A549 (cell line): ENCODE results near the gene EMC6. TPM values are rescaled to one million over a fixed set of nuclear protein-coding genes. Genes with fewer than 3 reads are reported as not detected.

ENCODE experiments used
- ATAC-seq, 2 experiments: fragments of 200-7000 bp in 1 of 2; fragments of >200 bp in 1 of 2; cut with Nextera tagmentation in 1 of 2; cut with Tn5 transposase in 1 of 2; 3 replicates each; pipeline versions ENCODE4 v1.8.0 to v1.9.1; 2018 to 2020; ENCODE audit warnings: mild to moderate bottlenecking in 1 of 2, moderate library complexity in 1 of 2
- CTCF ChIA-PET: fragments of 300-600 bp; sonication (Branson Sonifier 250); formaldehyde crosslinking; extraction: SDS; loops from one replicate; lab custom pipeline; 2021; ENCODE audit warnings: antibody characterized with exemption, inconsistent platforms; lab: Yijun Ruan, JAX
- POLR2A ChIA-PET: fragments of 350-600 bp; formaldehyde crosslinking; extraction: SDS; loops from one replicate; lab custom pipeline; 2021; ENCODE audit warnings: antibody characterized with exemption, inconsistent platforms; lab: Yijun Ruan, JAX
- DNase-seq, 2 experiments: peaks; one replicate each; pipeline versions ENCODE4 v3.0.0 to v3.0.0-alpha.2; 2011 to 2016; ENCODE audit warnings: low read depth in 1 of 2, low spot score in 1 of 2
- FAIRE-seq: peaks from 2 replicates; lab custom pipeline; 2011; peaks lifted over from hg19 to GRCh38; lab: Jason Lieb, UNC
- H3K27ac ChIP-seq, 2 experiments: fragments of >200 bp; sonication (Bioruptor Twin); formaldehyde crosslinking; 3 replicates each; pipeline ENCODE4 v1.5.1; 2016 to 2017
- H3K4me1 ChIP-seq: fragments of >200 bp; sonication (Bioruptor Twin); formaldehyde crosslinking; 3 replicates; pipeline ENCODE4 v1.6.1; 2016
- H3K4me2 ChIP-seq: fragments of >200 bp; sonication (Bioruptor Twin); formaldehyde crosslinking; 3 replicates; pipeline ENCODE4 v1.6.1; 2016
- H3K4me3 ChIP-seq: fragments of >200 bp; sonication (Bioruptor Twin); formaldehyde crosslinking; 3 replicates; pipeline ENCODE4 v1.5.1; 2016
- H3K9me3 ChIP-seq: fragments of >200 bp; sonication (Bioruptor Twin); formaldehyde crosslinking; 3 replicates; pipeline ENCODE4 v1.6.1; 2016
- BHLHE40 ChIP-seq: IDR thresholded peaks from 2 replicates; pipeline ENCODE4 v1.6.1; 2012; ENCODE audit warnings: low read depth, low read length, inconsistent platforms
- CBX2 ChIP-seq: fragments of 200-600 bp; sonication (generic); IDR thresholded peaks from 2 replicates; pipeline ENCODE4 v1.6.1; 2016; ENCODE audit warnings: low read depth, mild to moderate bottlenecking, borderline replicate concordance
- CEBPB ChIP-seq, 2 experiments: fragments of >200 bp in 1 of 2; sonication (Bioruptor Twin) in 1 of 2; formaldehyde crosslinking in 1 of 2; IDR thresholded peaks; 2 replicates each; pipeline ENCODE4 v1.6.1; 2012 to 2016
- EHF ChIP-seq: fragments of 250-450 bp; sonication (Bioruptor Pico); IDR thresholded peaks from 2 replicates; pipeline ENCODE4 v1.5.0; 2020; ENCODE audit warnings: mild to moderate bottlenecking
- EHMT2 ChIP-seq: fragments of 200-600 bp; sonication (generic); IDR thresholded peaks from 2 replicates; pipeline ENCODE4 v1.6.1; 2016; ENCODE audit warnings: antibody characterized with exemption, low read depth, mild to moderate bottlenecking, moderate library complexity
- EP300 ChIP-seq, 2 experiments: fragments of >200 bp; sonication (Bioruptor Twin); formaldehyde crosslinking; IDR thresholded peaks; 2 replicates in 1 of 2; 3 replicates in 1 of 2; pipeline ENCODE4 v1.6.1; 2016 to 2017
- GATA3 ChIP-seq: IDR thresholded peaks from 2 replicates; pipeline ENCODE4 v1.6.1; 2012; ENCODE audit warnings: borderline replicate concordance
- HOXA7 ChIP-seq: fragments of 250-450 bp; sonication (Bioruptor Pico); IDR thresholded peaks from 2 replicates; pipeline ENCODE4 v1.5.0; 2020; ENCODE audit warnings: mild to moderate bottlenecking, moderate library complexity
- HOXB5 ChIP-seq: fragments of 250-450 bp; sonication (Bioruptor Pico); IDR thresholded peaks from 2 replicates; pipeline ENCODE4 v1.5.0; 2020; ENCODE audit warnings: mild to moderate bottlenecking, moderate library complexity
- KDM1A ChIP-seq: fragments of 200-600 bp; sonication (generic); IDR thresholded peaks from 2 replicates; pipeline ENCODE4 v1.6.1; 2016; ENCODE audit warnings: low read depth, mild to moderate bottlenecking
- MYC ChIP-seq: IDR thresholded peaks from 2 replicates; pipeline ENCODE4 v1.6.1; 2012; ENCODE audit warnings: mild to moderate bottlenecking, inconsistent platforms, low read length, improper control_type of control experiment, borderline replicate concordance
- PHF8 ChIP-seq: fragments of 200-600 bp; sonication (generic); IDR thresholded peaks from 2 replicates; pipeline ENCODE4 v1.6.1; 2016; ENCODE audit warnings: low read depth, mild to moderate bottlenecking, antibody characterized with exemption, moderate library complexity, borderline replicate concordance
- POLR2A ChIP-seq: IDR thresholded peaks from 2 replicates; pipeline ENCODE4 v1.6.1; 2012; ENCODE audit warnings: mild to moderate bottlenecking, low read length
- POLR2AphosphoS2 ChIP-seq: conservative IDR thresholded peaks from 2 replicates; pipeline ENCODE4 v1.6.1; 2012; ENCODE audit warnings: low read length, improper control_type of control experiment, inconsistent platforms
- SREBF2 ChIP-seq: fragments of 450-650 bp; IDR thresholded peaks from 2 replicates; pipeline ENCODE4 v1.6.1; 2014; ENCODE audit warnings: mild to moderate bottlenecking, moderate library complexity
- TFCP2L1 ChIP-seq: fragments of 250-450 bp; sonication (Bioruptor Pico); IDR thresholded peaks from 2 replicates; pipeline ENCODE4 v1.5.0; 2021; ENCODE audit warnings: mild to moderate bottlenecking
- TP53 ChIP-seq: fragments of 250-450 bp; sonication (Bioruptor Pico); IDR thresholded peaks from 2 replicates; pipeline ENCODE4 v1.5.0; 2021; ENCODE audit warnings: mild to moderate bottlenecking, moderate library complexity
- WGBS: methylation state at CpG from one replicate; pipeline ENCODE4 v1.1.6; 2017; ENCODE audit errors: missing lambda C conversion rate; 5-methylcytosine and 5-hydroxymethylcytosine counted together
- polyA plus RNA-seq, 4 experiments: library from polyadenylated mRNA; depleted of rRNA in 3 of 4; stranded (reverse); fragments of >200 nt; fragmentation: RNase III in 1 of 4; extraction: RNeasy Plus Mini Kit Qiagen cat#74134 plus additional on column Dnase treatment in 1 of 4; gene quantifications; 2 replicates in 3 of 4; 3 replicates in 1 of 4; pipeline ENCODE4 v1.2.3, GENCODE V29; 2011 to 2017
- TF ChIP-seq, protein P1 (sequence below): IDR thresholded peaks from 2 replicates; pipeline ENCODE4 v1.6.1; 2012
- TF ChIP-seq, protein P2 (sequence below): IDR thresholded peaks from 2 replicates; pipeline ENCODE4 v1.6.1; 2012; ENCODE audit warnings: low read depth, borderline replicate concordance
- TF ChIP-seq, protein P3 (sequence below): fragments of 250-450 bp; sonication (Bioruptor Pico); IDR thresholded peaks from 2 replicates; pipeline ENCODE4 v1.5.0; 2021; ENCODE audit warnings: mild to moderate bottlenecking, moderate library complexity, borderline replicate concordance
- TF ChIP-seq, protein P4 (sequence below): fragments of 450-650 bp; IDR thresholded peaks from 2 replicates; pipeline ENCODE4 v1.6.1; 2014; ENCODE audit warnings: antibody characterized with exemption
- TF ChIP-seq, protein P5 (sequence below): fragments of >200 bp; sonication (Bioruptor Twin); formaldehyde crosslinking; IDR thresholded peaks from 3 replicates; pipeline ENCODE4 v1.5.1; 2016
- TF ChIP-seq, protein P6 (sequence below): fragments of 200-600 bp; sonication (generic); IDR thresholded peaks from 2 replicates; pipeline ENCODE4 v1.6.1; 2016; ENCODE audit warnings: antibody characterized with exemption, mild to moderate bottlenecking, moderate library complexity
- TF ChIP-seq, protein P7 (sequence below): fragments of 150-350 bp; IDR thresholded peaks from 2 replicates; pipeline ENCODE4 v1.6.1; 2014; ENCODE audit warnings: low read depth, mild to moderate bottlenecking, low read length

Gene EMC6
- polyA plus RNA-seq, 2 of the 4 experiments (the other 2 are of a cell fraction): 68.3 to 122 TPM

DNA sequence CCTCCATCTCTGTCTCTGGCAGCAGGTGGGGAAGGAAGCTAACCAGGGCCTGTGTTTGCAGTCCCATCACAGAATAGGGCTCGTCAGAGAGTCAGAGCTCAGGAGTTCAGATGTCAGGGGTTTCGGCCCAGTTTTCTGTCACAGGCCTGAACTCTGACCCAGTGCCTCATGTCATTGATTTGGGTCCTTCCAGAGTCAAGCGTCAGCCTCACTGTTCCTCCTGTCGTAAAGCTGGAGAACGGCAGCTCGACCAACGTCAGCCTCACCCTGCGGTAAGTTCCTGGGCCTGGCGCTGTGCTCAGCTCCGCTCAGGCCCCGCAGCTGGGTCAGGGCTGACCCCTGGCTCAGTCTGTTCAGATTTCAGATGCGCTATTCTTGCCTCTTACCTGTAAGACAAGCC, 21.4 kb upstream of the EMC6 start:
- POLR2A ChIA-PET: interaction anchor here (1.5 to 2.5 kb wide), 2 partner anchors 11 to 598 kb away, joined by 7 to 16 read pairs; partner anchors contain the start of genes CTNS and SHPK
- Histone ChIP-seq H3K27ac (no peak overlapping the region), H3K9me3 (no peaks in the 10 kb centered on the region), H3K4me3 (no peak overlapping the region), H3K4me2 (no peak overlapping the region), H3K4me1 (no peaks in the 10 kb centered on the region)
- DNase-seq (no peak), ATAC-seq (peak; percentile 11 to 16; a peak in 3 of 6 replicates), FAIRE-seq (no peak)
- CTCF ChIA-PET: interaction anchor here (0.6 to 10.3 kb wide), 39 partner anchors 8 to 1415 kb away, joined by 3 to 100 read pairs (median 4); partner anchors contain the start of genes CTNS and SHPK
- TF ChIP-seq TP53 (CRISPR knock-in tag): no peak
- TF ChIP-seq, protein P1, sequence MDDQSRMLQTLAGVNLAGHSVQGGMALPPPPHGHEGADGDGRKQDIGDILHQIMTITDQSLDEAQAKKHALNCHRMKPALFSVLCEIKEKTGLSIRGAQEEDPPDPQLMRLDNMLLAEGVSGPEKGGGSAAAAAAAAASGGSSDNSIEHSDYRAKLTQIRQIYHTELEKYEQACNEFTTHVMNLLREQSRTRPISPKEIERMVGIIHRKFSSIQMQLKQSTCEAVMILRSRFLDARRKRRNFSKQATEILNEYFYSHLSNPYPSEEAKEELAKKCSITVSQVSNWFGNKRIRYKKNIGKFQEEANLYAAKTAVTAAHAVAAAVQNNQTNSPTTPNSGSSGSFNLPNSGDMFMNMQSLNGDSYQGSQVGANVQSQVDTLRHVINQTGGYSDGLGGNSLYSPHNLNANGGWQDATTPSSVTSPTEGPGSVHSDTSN: no peak
- TF ChIP-seq, protein P2, sequence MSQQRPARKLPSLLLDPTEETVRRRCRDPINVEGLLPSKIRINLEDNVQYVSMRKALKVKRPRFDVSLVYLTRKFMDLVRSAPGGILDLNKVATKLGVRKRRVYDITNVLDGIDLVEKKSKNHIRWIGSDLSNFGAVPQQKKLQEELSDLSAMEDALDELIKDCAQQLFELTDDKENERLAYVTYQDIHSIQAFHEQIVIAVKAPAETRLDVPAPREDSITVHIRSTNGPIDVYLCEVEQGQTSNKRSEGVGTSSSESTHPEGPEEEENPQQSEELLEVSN: no peak
- no peak for TF ChIP-seq SREBF2
- WGBS: 74% methylated on average over 12 of the region's 12 CpGs

DNA sequence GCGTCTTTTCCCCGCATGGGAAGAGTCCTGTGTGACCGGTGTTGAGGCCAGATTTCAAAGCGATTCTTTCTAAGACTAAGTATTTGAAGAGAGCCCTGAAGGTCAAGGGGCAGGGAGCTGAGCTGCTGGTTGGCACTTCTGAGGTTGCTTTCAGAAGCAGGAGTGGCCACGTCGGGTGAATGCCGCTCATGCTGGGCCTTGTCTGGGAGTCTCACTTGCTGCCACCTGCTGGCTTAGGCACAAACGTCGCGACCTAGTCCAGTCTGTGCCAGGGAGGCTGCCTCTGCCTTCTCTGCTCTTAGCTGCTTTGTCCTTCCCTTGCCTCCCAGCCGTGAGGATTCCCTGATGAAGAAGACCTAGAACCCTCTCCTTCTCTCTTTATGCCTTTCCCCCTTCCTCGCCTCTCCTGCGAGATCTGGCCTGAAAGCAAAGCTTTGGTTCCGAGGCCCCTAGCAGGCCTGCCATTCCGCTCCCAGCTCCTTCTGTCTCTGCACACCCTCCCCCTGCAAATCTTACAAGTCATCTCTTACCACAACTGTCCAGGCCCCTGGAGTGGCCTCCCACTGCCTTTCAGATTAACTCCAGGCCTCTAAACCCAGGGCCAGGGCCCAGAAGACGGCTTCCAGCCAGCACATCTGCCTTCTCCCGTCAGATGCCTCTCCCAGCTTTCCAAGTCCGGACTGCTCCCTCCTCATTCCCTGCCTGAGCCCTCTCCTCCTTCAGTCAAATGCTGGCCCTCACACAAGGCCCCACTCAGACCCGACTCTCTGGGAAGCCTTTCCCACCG, 20.6 kb upstream of the EMC6 start:
- peak; percentile 62 to 80 for DNase-seq
- POLR2A ChIA-PET: interaction anchor here (1.5 to 2.5 kb wide), 2 partner anchors 11 to 599 kb away, joined by 7 to 16 read pairs; partner anchors contain the start of genes CTNS and SHPK
- no peak overlapping the region for H3K27ac ChIP-seq
- WGBS: 62% methylated on average over 20 of the region's 20 CpGs
- no peaks in the 10 kb centered on the region for H3K9me3 ChIP-seq
- no peak for FAIRE-seq
- peak; percentile 90 to 94 for ATAC-seq
- CTCF ChIA-PET: interaction anchor here (0.7 to 10.3 kb wide), 47 partner anchors 9 to 1414 kb away, joined by 3 to 100 read pairs (median 4); partner anchors contain the start of genes CTNS and SHPK
- no peak overlapping the region for H3K4me3 ChIP-seq
- no peaks in the 10 kb centered on the region for H3K4me1 ChIP-seq
- H3K4me2 ChIP-seq: no peak overlapping the region
- TF ChIP-seq GATA3: no peak
- TF ChIP-seq HOXB5: no peak
- no peak for TF ChIP-seq EP300 (IDR thresholded peaks at IDR 0.05)
- no peak for TF ChIP-seq CBX2
- TF ChIP-seq, protein P3, sequence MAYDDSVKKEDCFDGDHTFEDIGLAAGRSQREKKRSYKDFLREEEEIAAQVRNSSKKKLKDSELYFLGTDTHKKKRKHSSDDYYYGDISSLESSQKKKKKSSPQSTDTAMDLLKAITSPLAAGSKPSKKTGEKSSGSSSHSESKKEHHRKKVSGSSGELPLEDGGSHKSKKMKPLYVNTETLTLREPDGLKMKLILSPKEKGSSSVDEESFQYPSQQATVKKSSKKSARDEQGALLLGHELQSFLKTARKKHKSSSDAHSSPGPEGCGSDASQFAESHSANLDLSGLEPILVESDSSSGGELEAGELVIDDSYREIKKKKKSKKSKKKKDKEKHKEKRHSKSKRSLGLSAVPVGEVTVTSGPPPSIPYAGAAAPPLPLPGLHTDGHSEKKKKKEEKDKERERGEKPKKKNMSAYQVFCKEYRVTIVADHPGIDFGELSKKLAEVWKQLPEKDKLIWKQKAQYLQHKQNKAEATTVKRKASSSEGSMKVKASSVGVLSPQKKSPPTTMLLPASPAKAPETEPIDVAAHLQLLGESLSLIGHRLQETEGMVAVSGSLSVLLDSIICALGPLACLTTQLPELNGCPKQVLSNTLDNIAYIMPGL: no peak
- no peak for TF ChIP-seq BHLHE40
- TF ChIP-seq HOXA7 (CRISPR knock-in tag): no peak
- no peak for TF ChIP-seq PHF8
- no peak for TF ChIP-seq SREBF2
- TF ChIP-seq, protein P4, sequence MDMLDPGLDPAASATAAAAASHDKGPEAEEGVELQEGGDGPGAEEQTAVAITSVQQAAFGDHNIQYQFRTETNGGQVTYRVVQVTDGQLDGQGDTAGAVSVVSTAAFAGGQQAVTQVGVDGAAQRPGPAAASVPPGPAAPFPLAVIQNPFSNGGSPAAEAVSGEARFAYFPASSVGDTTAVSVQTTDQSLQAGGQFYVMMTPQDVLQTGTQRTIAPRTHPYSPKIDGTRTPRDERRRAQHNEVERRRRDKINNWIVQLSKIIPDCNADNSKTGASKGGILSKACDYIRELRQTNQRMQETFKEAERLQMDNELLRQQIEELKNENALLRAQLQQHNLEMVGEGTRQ: no peak
- no peak for TF ChIP-seq MYC
- TF ChIP-seq EHF (CRISPR knock-in tag): no peak
- TF ChIP-seq, protein P5, sequence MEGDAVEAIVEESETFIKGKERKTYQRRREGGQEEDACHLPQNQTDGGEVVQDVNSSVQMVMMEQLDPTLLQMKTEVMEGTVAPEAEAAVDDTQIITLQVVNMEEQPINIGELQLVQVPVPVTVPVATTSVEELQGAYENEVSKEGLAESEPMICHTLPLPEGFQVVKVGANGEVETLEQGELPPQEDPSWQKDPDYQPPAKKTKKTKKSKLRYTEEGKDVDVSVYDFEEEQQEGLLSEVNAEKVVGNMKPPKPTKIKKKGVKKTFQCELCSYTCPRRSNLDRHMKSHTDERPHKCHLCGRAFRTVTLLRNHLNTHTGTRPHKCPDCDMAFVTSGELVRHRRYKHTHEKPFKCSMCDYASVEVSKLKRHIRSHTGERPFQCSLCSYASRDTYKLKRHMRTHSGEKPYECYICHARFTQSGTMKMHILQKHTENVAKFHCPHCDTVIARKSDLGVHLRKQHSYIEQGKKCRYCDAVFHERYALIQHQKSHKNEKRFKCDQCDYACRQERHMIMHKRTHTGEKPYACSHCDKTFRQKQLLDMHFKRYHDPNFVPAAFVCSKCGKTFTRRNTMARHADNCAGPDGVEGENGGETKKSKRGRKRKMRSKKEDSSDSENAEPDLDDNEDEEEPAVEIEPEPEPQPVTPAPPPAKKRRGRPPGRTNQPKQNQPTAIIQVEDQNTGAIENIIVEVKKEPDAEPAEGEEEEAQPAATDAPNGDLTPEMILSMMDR: peak; percentile 55
- TF ChIP-seq KDM1A: no peak
- TF ChIP-seq, protein P6, sequence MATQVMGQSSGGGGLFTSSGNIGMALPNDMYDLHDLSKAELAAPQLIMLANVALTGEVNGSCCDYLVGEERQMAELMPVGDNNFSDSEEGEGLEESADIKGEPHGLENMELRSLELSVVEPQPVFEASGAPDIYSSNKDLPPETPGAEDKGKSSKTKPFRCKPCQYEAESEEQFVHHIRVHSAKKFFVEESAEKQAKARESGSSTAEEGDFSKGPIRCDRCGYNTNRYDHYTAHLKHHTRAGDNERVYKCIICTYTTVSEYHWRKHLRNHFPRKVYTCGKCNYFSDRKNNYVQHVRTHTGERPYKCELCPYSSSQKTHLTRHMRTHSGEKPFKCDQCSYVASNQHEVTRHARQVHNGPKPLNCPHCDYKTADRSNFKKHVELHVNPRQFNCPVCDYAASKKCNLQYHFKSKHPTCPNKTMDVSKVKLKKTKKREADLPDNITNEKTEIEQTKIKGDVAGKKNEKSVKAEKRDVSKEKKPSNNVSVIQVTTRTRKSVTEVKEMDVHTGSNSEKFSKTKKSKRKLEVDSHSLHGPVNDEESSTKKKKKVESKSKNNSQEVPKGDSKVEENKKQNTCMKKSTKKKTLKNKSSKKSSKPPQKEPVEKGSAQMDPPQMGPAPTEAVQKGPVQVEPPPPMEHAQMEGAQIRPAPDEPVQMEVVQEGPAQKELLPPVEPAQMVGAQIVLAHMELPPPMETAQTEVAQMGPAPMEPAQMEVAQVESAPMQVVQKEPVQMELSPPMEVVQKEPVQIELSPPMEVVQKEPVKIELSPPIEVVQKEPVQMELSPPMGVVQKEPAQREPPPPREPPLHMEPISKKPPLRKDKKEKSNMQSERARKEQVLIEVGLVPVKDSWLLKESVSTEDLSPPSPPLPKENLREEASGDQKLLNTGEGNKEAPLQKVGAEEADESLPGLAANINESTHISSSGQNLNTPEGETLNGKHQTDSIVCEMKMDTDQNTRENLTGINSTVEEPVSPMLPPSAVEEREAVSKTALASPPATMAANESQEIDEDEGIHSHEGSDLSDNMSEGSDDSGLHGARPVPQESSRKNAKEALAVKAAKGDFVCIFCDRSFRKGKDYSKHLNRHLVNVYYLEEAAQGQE: no peak
- no peak for TF ChIP-seq POLR2A
- TF ChIP-seq, protein P7, sequence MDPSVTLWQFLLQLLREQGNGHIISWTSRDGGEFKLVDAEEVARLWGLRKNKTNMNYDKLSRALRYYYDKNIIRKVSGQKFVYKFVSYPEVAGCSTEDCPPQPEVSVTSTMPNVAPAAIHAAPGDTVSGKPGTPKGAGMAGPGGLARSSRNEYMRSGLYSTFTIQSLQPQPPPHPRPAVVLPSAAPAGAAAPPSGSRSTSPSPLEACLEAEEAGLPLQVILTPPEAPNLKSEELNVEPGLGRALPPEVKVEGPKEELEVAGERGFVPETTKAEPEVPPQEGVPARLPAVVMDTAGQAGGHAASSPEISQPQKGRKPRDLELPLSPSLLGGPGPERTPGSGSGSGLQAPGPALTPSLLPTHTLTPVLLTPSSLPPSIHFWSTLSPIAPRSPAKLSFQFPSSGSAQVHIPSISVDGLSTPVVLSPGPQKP: no peak
- no peak for TF ChIP-seq EHMT2
- TF ChIP-seq POLR2AphosphoS2: 0 out of 2 replicates have a peak, but pooled peaks have one; percentile 27
- no peak for TF ChIP-seq TFCP2L1 (CRISPR knock-in tag)
- no peak for TF ChIP-seq CEBPB (IDR thresholded peaks at IDR 0.05)
